ENCODE results near the gene RPP38.

Gene RPP38

GRCh38 chr10:15113766-15114165, 16.6 kb downstream of the RPP38 start:
- DNase-seq = no peak

- DNase-seq = no peak
Measured at GRCh38 chr10:15116225-15116624, 19.1 kb downstream of the RPP38 start.

- DNase-seq = no peak
Measured at GRCh38 chr10:15118615-15119014, 21.5 kb downstream of the RPP38 start.

GRCh38 chr10:15120523-15120922, 23.4 kb downstream of the RPP38 start:
- DNase-seq = no peak

GRCh38 chr10:15121707-15122106, 24.6 kb downstream of the RPP38 start:
- no peak for DNase-seq

- no peak for DNase-seq
Measured at GRCh38 chr10:15122477-15123030, 25.4 kb downstream of the RPP38 start.

GRCh38 chr10:15123749-15124184, 26.6 kb downstream of the RPP38 start:
- DNase-seq = no peak

- no peak for DNase-seq
Measured at GRCh38 chr10:15124190-15124589, 27.0 kb downstream of the RPP38 start.

GRCh38 chr10:15124908-15125307, 27.8 kb downstream of the RPP38 start:
- no peak for DNase-seq

GRCh38 chr10:15131330-15131729, 34.2 kb downstream of the RPP38 start:
- no peak for DNase-seq

GRCh38 chr10:15136129-15137035, 39.2 kb downstream of the RPP38 start:
- DNase-seq = no peak

- no peak for DNase-seq
Measured at GRCh38 chr10:15137036-15137359, 39.8 kb downstream of the RPP38 start.

GRCh38 chr10:15137636-15138035, 40.5 kb downstream of the RPP38 start:
- DNase-seq = no peak

- DNase-seq = no peak
Measured at GRCh38 chr10:15140698-15141097, 43.5 kb downstream of the RPP38 start.

GRCh38 chr10:15141136-15142054, 44.2 kb downstream of the RPP38 start:
- no peak for DNase-seq

- DNase-seq = no peak
Measured at GRCh38 chr10:15144788-15145187, 47.6 kb downstream of the RPP38 start.

GRCh38 chr10:15146366-15146765, 49.2 kb downstream of the RPP38 start:
- no peak for DNase-seq

- DNase-seq = no peak
Measured at GRCh38 chr10:15147594-15148392, 50.6 kb downstream of the RPP38 start.

- DNase-seq = no peak
Measured at GRCh38 chr10:15149042-15149771, 52.1 kb downstream of the RPP38 start.

GRCh38 chr10:15150563-15150962, 53.4 kb downstream of the RPP38 start:
- DNase-seq = no peak

GRCh38 chr10:15152556-15152955, 55.4 kb downstream of the RPP38 start:
- DNase-seq = no peak

Measured in effector CD4-positive, alpha-beta T cell (primary cell).